Thymus (tissue), 11 donors: ENCODE measurements around the gene CSRNP3. TPM values are rescaled to one million over a fixed set of nuclear protein-coding genes. Genes with fewer than 3 reads are reported as not detected.
"Not testable (repeated sequence)": the region's sequence is repeated elsewhere in the genome, so short reads cannot be mapped to it uniquely, and the experiment has no call there.

Experiments used
- DNase-seq, 9 donors: peaks; one replicate each; pipeline ENCODE4 v3.0.0-alpha.2; 2013; ENCODE audit warnings: low spot score in 9 of 9, low read depth in 6 of 9, missing footprints in 1 of 9
- H3K27ac ChIP-seq, 2 donors: one replicate each; pipeline ENCODE4 v1.5.1; 2013; ENCODE audit warnings: control low read depth in 1 of 2, low read depth in 1 of 2, low read length in 1 of 2, mild to moderate bottlenecking in 1 of 2, moderate library complexity in 1 of 2
- H3K27me3 ChIP-seq, 2 donors: one replicate each; pipeline ENCODE4 v1.5.1; 2013; ENCODE audit warnings: low read length in 1 of 2; ENCODE audit not compliant: control insufficient read depth in 2 of 2, insufficient read depth in 1 of 2
- H3K36me3 ChIP-seq, 2 donors: one replicate each; pipeline ENCODE4 v1.5.1; 2013; ENCODE audit warnings: low read length in 1 of 2, mild to moderate bottlenecking in 1 of 2, moderate library complexity in 1 of 2; ENCODE audit not compliant: control insufficient read depth in 2 of 2, insufficient read depth in 2 of 2
- H3K4me1 ChIP-seq, 2 donors: one replicate each; pipeline ENCODE4 v1.5.1; 2013; ENCODE audit warnings: low read length in 2 of 2; ENCODE audit not compliant: control insufficient read depth in 2 of 2, insufficient read depth in 2 of 2
- H3K4me3 ChIP-seq, 2 donors: one replicate each; pipeline ENCODE4 v1.5.1; 2013; ENCODE audit warnings: low read length in 2 of 2, control low read depth in 1 of 2, mild to moderate bottlenecking in 1 of 2
- H3K9me3 ChIP-seq, 2 donors: one replicate each; pipeline ENCODE4 v1.5.1; 2013; ENCODE audit warnings: low read length in 1 of 2, mild to moderate bottlenecking in 1 of 2; ENCODE audit not compliant: control insufficient read depth in 2 of 2, insufficient read depth in 1 of 2
- WGBS: extraction: QIAGEN DNeasy Blood & Tissue Kit; methylation state at CpG from one replicate; pipeline ENCODE4 v1.1.7; 2013; 5-methylcytosine and 5-hydroxymethylcytosine counted together
- polyA plus RNA-seq: library from polyadenylated mRNA; stranded (reverse); fragments of 200-250 nt; gene quantifications from one replicate; pipeline ENCODE4 v1.2.3, GENCODE V29; 2013
- total RNA-seq: library from RNA; stranded (reverse); fragments of 120-200 nt; gene quantifications from one replicate; pipeline ENCODE4 v1.2.4, GENCODE V29; 2013
- donor health status: healthy.

The CSRNP3 gene
- total and polyA plus RNA-seq, 2 donors = 0.68 to 1.7 TPM

- H3K4me1 ChIP-seq = no peaks in the 10 kb centered on the region
- 98% methylated on average over 2 of the region's 2 CpGs for WGBS
- H3K4me3 ChIP-seq = no peak overlapping the region
- no peaks in the 10 kb centered on the region for H3K9me3 ChIP-seq
- H3K27me3 ChIP-seq = no peaks in the 10 kb centered on the region
- DNase-seq = no peak
- no peak overlapping the region for H3K27ac ChIP-seq
- no peaks in the 10 kb centered on the region for H3K36me3 ChIP-seq
Measured at GRCh38 chr2:165651233-165651632, 181.7 kb downstream of the CSRNP3 start.

GRCh38 chr2:165655661-165656060, 186.2 kb downstream of the CSRNP3 start:
- no peaks in the 10 kb centered on the region for H3K9me3 ChIP-seq
- no peaks in the 10 kb centered on the region for H3K4me1 ChIP-seq
- no peaks in the 10 kb centered on the region for H3K36me3 ChIP-seq
- H3K27ac ChIP-seq = no peak overlapping the region
- H3K4me3 ChIP-seq = no peak overlapping the region
- WGBS = 97% methylated on average over 6 of the region's 6 CpGs
- H3K27me3 ChIP-seq = no peaks in the 10 kb centered on the region
- DNase-seq = no peak

DNA sequence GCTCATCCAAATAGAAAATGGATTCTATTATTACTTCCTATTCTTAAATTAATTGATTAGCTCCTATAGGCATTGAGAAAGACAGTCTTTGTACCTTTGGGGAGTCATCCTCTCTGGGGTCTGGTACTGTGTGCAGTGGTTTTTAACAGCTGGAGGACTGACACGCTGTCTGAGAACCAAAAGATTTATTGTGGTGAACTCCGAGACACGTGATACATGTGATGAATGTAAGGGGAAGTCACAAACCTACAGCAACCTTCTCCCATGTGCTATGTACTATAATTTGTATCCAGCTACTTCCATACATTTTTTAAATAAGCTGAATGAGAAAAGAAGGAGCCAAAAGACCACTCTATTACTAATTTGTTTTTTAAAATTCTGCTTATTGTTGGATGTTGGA, 190.9 kb downstream of the CSRNP3 start:
- H3K27ac ChIP-seq = no peak overlapping the region
- no peaks in the 10 kb centered on the region for H3K4me1 ChIP-seq
- H3K27me3 ChIP-seq = no peaks in the 10 kb centered on the region
- peak in 2 of 9 donors; percentile 2 to 9 for DNase-seq
- no peak overlapping the region for H3K4me3 ChIP-seq
- H3K9me3 ChIP-seq = no peaks in the 10 kb centered on the region
- no peaks in the 10 kb centered on the region for H3K36me3 ChIP-seq
- 18% methylated on average over 3 of the region's 3 CpGs for WGBS

DNA sequence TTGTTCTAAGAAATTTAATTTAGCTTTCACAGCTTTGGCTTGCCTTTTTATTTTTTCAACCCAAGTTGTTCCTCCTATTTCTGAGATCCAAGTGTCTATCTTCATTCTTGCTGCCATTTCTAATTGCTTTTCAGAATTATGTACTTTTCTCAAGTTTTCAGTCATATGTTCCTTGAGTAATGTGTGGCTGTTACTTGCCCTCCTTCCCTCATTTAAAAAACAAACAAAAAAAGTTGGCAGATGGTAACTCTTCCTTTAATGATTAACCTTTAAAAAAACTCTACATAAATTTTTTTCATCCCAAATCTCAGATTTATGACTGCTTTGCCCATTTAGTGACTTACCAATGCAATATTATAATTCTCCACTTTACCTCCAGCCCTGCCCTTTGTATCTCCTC, 193.2 kb downstream of the CSRNP3 start:
- Histone ChIP-seq H3K27me3 (no peaks in the 10 kb centered on the region), H3K36me3 (no peaks in the 10 kb centered on the region), H3K4me3 (no peak overlapping the region), H3K9me3 (no peaks in the 10 kb centered on the region), H3K4me1 (no peaks in the 10 kb centered on the region), H3K27ac (no peak overlapping the region)
- no peak for DNase-seq

DNA sequence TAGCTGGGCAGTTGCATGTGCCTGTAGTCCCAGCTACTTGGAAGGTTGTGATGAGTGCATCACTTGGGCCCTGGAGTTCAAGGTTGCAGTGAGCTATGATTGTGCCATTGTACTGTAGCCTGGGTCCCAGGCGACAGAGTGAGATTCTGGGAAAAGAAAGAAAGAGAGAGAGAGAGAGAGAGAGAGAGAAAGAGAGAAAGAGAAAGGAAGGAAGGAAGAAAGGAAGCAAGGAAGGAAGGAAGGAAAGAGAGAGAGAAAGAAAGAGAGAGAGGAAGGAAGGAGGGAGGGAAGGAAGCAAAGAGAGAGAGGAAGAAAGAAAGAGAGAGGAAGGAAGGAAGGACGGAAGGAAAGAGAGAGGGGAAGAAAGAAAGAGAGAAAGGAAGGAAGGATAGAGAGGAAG, 196.1 kb downstream of the CSRNP3 start:
- no peak for DNase-seq
- H3K4me3 ChIP-seq = no peak overlapping the region
- WGBS = 78% methylated on average over 2 of the region's 2 CpGs

GRCh38 chr2:165666073-165666472, 196.6 kb downstream of the CSRNP3 start:
- not testable (repeated sequence) for H3K9me3 ChIP-seq, H3K4me1 ChIP-seq, DNase-seq, H3K4me3 ChIP-seq, H3K27ac ChIP-seq, H3K27me3 ChIP-seq, H3K36me3 ChIP-seq

More for the DNA sequence above, 196.1 kb downstream of the CSRNP3 start:
- no peaks in the 10 kb centered on the region for H3K36me3 ChIP-seq
- H3K9me3 ChIP-seq = no peaks in the 10 kb centered on the region
- H3K27me3 ChIP-seq = no peaks in the 10 kb centered on the region
- no peak overlapping the region for H3K27ac ChIP-seq
- no peaks in the 10 kb centered on the region for H3K4me1 ChIP-seq

GRCh38 chr2:165666605-165667004, 197.1 kb downstream of the CSRNP3 start:
- DNase-seq = no peak
- no peak overlapping the region for H3K27ac ChIP-seq
- no peaks in the 10 kb centered on the region for H3K4me1 ChIP-seq
- no peak overlapping the region for H3K4me3 ChIP-seq
- no peaks in the 10 kb centered on the region for H3K36me3 ChIP-seq
- H3K9me3 ChIP-seq = peaks cover 0 to 3% of the 10 kb centered on the region in 2 donors
- no peaks in the 10 kb centered on the region for H3K27me3 ChIP-seq
- WGBS = 95% methylated on average over 2 of the region's 2 CpGs

GRCh38 chr2:165667375-165667774, 197.9 kb downstream of the CSRNP3 start:
- peaks cover 0 to 3% of the 10 kb centered on the region in 2 donors for H3K9me3 ChIP-seq
- H3K36me3 ChIP-seq = no peaks in the 10 kb centered on the region
- H3K4me3 ChIP-seq = no peak overlapping the region
- no peak overlapping the region for H3K27ac ChIP-seq
- WGBS = 75% methylated on average over 2 of the region's 2 CpGs
- no peak for DNase-seq
- no peaks in the 10 kb centered on the region for H3K27me3 ChIP-seq
- H3K4me1 ChIP-seq = no peaks in the 10 kb centered on the region

GRCh38 chr2:165674780-165675179, 205.3 kb downstream of the CSRNP3 start:
- DNase-seq = no peak
- peaks cover 0 to 6% of the 10 kb centered on the region in 2 donors for H3K9me3 ChIP-seq
- H3K36me3 ChIP-seq = no peaks in the 10 kb centered on the region
- H3K27ac ChIP-seq = no peak overlapping the region
- WGBS = 98% methylated on average over 2 of the region's 2 CpGs
- H3K4me3 ChIP-seq = no peak overlapping the region
- H3K27me3 ChIP-seq = no peaks in the 10 kb centered on the region
- no peaks in the 10 kb centered on the region for H3K4me1 ChIP-seq

- H3K36me3 ChIP-seq = no peaks in the 10 kb centered on the region
- no peak overlapping the region for H3K27ac ChIP-seq
- no peaks in the 10 kb centered on the region for H3K27me3 ChIP-seq
- no peaks in the 10 kb centered on the region for H3K4me1 ChIP-seq
- DNase-seq = no peak
- WGBS = 97% methylated on average over 1 of the region's 1 CpG
- no peak overlapping the region for H3K4me3 ChIP-seq
- peaks cover 0 to 6% of the 10 kb centered on the region in 2 donors for H3K9me3 ChIP-seq
Measured at GRCh38 chr2:165675551-165675968, 206.1 kb downstream of the CSRNP3 start.
